Caki2 (cell line): ENCODE measurements around the gene CACUL1. TPM values are rescaled to one million over a fixed set of nuclear protein-coding genes. Genes with fewer than 3 reads are reported as not detected.

Experiments
- total RNA-seq: library from RNA; depleted of rRNA; stranded (reverse); fragments of >200 nt; shearing (Covaris generic); gene quantifications from 2 replicates; pipeline ENCODE4 v1.2.3, GENCODE V29; 2014; ENCODE audit warnings: low replicate concordance; rRNA removed

The CACUL1 gene
- total RNA-seq, 1 experiment from 2014 or later: 19.0 TPM

Other genes with a start within 250 kb of the CACUL1 start
- gene PRLHR, start 159.3 kb downstream of the CACUL1 start, total RNA-seq: not detected in 2 replicates